Esophagus (tissue), 2 donors: ENCODE results near the gene NTRK3. TPM values are rescaled to one million over a fixed set of nuclear protein-coding genes. Genes with fewer than 3 reads are reported as not detected.
"Not testable (repeated sequence)": the region's sequence is repeated elsewhere in the genome, so short reads cannot be mapped to it uniquely, and the experiment has no call there.

Source experiments
- H3K27ac ChIP-seq, 2 donors: one replicate each; pipeline ENCODE4 v1.5.1; 2013; ENCODE audit warnings: low read depth in 2 of 2, mild to moderate bottlenecking in 2 of 2, inconsistent platforms in 1 of 2, low read length in 1 of 2, moderate library complexity in 1 of 2
- H3K27me3 ChIP-seq, 2 donors: one replicate each; pipeline ENCODE4 v1.6.1; 2013; ENCODE audit warnings: low read length in 2 of 2, control low read depth in 1 of 2, mild to moderate bottlenecking in 1 of 2; ENCODE audit not compliant: insufficient read depth in 2 of 2, control insufficient read depth in 1 of 2
- H3K36me3 ChIP-seq, 2 donors: one replicate each; pipeline ENCODE4 v1.6.1; 2013; ENCODE audit warnings: low read length in 1 of 2; ENCODE audit not compliant: control insufficient read depth in 2 of 2, insufficient read depth in 2 of 2
- H3K4me1 ChIP-seq, 2 donors: one replicate each; pipeline ENCODE4 v1.6.1; 2013; ENCODE audit warnings: low read length in 1 of 2; ENCODE audit not compliant: control insufficient read depth in 2 of 2, insufficient read depth in 2 of 2
- H3K4me3 ChIP-seq, 2 donors: one replicate each; pipeline ENCODE4 v1.5.1; 2013; ENCODE audit warnings: low read length in 2 of 2, mild to moderate bottlenecking in 2 of 2, low read depth in 1 of 2, moderate library complexity in 1 of 2
- H3K9me3 ChIP-seq, 2 donors: one replicate each; pipeline ENCODE4 v1.6.1; 2013; ENCODE audit warnings: mild to moderate bottlenecking in 2 of 2, low read depth in 1 of 2, low read length in 1 of 2, moderate library complexity in 1 of 2; ENCODE audit not compliant: control insufficient read depth in 2 of 2, insufficient read depth in 1 of 2
- WGBS, 2 donors: extraction: QIAGEN DNeasy Blood & Tissue Kit; methylation state at CpG; one replicate each; pipeline ENCODE4 v1.1.7; 2013; 5-methylcytosine and 5-hydroxymethylcytosine counted together
- polyA plus RNA-seq, 2 donors: library from polyadenylated mRNA; stranded (reverse); fragments of 200-250 nt; gene quantifications; one replicate each; pipeline ENCODE4 v1.2.3, GENCODE V29; 2013
- donor health status: healthy with polysubstance abuse.
- donor health status: Bipolar disorder and iron deficiency.

NTRK3 gene
- polyA plus RNA-seq, 2 donors = 0.61 to 0.77 TPM

GRCh38 chr15:88046576-88047129 lies 209.9 kb downstream of the NTRK3 start:
- Histone ChIP-seq H3K27ac (no peak overlapping the region), H3K36me3 (no peaks in the 10 kb centered on the region), H3K27me3 (no peaks in the 10 kb centered on the region), H3K9me3 (no peaks in the 10 kb centered on the region), H3K4me3 (no peak overlapping the region), H3K4me1 (no peaks in the 10 kb centered on the region)
- 83 to 85% methylated on average over 13 of the region's 13 CpGs for WGBS, 2 donors

GRCh38 chr15:88043396-88043795 lies 213.1 kb downstream of the NTRK3 start:
- 86 to 88% methylated on average over 1 of the region's 1 CpG for WGBS, 2 donors
- Histone ChIP-seq H3K36me3 (no peaks in the 10 kb centered on the region), H3K9me3 (no peaks in the 10 kb centered on the region), H3K27me3 (no peaks in the 10 kb centered on the region), H3K27ac (no peak overlapping the region), H3K4me3 (no peak overlapping the region), H3K4me1 (peaks cover 0 to 3% of the 10 kb centered on the region in 2 donors)

- no peaks in the 10 kb centered on the region for H3K9me3 ChIP-seq
- H3K4me1 ChIP-seq = peaks cover 0 to 3% of the 10 kb centered on the region in 2 donors
- H3K27me3 ChIP-seq = no peaks in the 10 kb centered on the region
Measured at GRCh38 chr15:88042047-88042446, 214.5 kb downstream of the NTRK3 start.

GRCh38 chr15:88040516-88040915 lies 216.0 kb downstream of the NTRK3 start:
- Histone ChIP-seq H3K4me1 (peaks cover 0 to 3% of the 10 kb centered on the region in 2 donors), H3K36me3 (no peaks in the 10 kb centered on the region), H3K4me3 (no peak overlapping the region), H3K9me3 (no peaks in the 10 kb centered on the region), H3K27ac (no peak overlapping the region), H3K27me3 (no peaks in the 10 kb centered on the region)
- 31 to 36% methylated on average over 1 of the region's 1 CpG for WGBS, 2 donors

More at GRCh38 chr15:88042047-88042446, 214.5 kb downstream of the NTRK3 start:
- WGBS, 2 donors = 75 to 84% methylated on average over 5 of the region's 5 CpGs
- no peak overlapping the region for H3K27ac ChIP-seq
- H3K4me3 ChIP-seq = no peak overlapping the region
- no peaks in the 10 kb centered on the region for H3K36me3 ChIP-seq

- Histone ChIP-seq H3K4me3 (no peak overlapping the region), H3K36me3 (no peaks in the 10 kb centered on the region), H3K27ac (no peak overlapping the region), H3K27me3 (no peaks in the 10 kb centered on the region), H3K4me1 (peaks cover 0 to 3% of the 10 kb centered on the region in 2 donors), H3K9me3 (no peaks in the 10 kb centered on the region)
- 95 to 97% methylated on average over 4 of the region's 4 CpGs for WGBS, 2 donors
Measured at GRCh38 chr15:88038261-88038660, 218.3 kb downstream of the NTRK3 start.

GRCh38 chr15:88036154-88036839 lies 220.2 kb downstream of the NTRK3 start:
- H3K4me1 ChIP-seq = peaks cover 3% of the 10 kb centered on the region in 2 donors
- no peak overlapping the region for H3K27ac ChIP-seq
- no peak overlapping the region for H3K4me3 ChIP-seq
- H3K9me3 ChIP-seq = peaks cover 0 to 3% of the 10 kb centered on the region in 2 donors
- H3K36me3 ChIP-seq = no peaks in the 10 kb centered on the region
- no peaks in the 10 kb centered on the region for H3K27me3 ChIP-seq
- WGBS, 2 donors = 49 to 56% methylated on average over 9 of the region's 9 CpGs

GRCh38 chr15:88035381-88035780 lies 221.2 kb downstream of the NTRK3 start:
- 68 to 78% methylated on average over 5 of the region's 5 CpGs for WGBS, 2 donors
- H3K4me1 ChIP-seq = peaks cover 1 to 3% of the 10 kb centered on the region in 2 donors
- no peaks in the 10 kb centered on the region for H3K27me3 ChIP-seq
- no peak overlapping the region for H3K4me3 ChIP-seq
- no peaks in the 10 kb centered on the region for H3K36me3 ChIP-seq
- H3K9me3 ChIP-seq = peaks cover 0 to 3% of the 10 kb centered on the region in 2 donors
- no peak overlapping the region for H3K27ac ChIP-seq

GRCh38 chr15:88033421-88033820 lies 223.1 kb downstream of the NTRK3 start:
- not testable (repeated sequence) for H3K4me3 ChIP-seq, H3K4me1 ChIP-seq, H3K36me3 ChIP-seq, H3K9me3 ChIP-seq, H3K27me3 ChIP-seq, H3K27ac ChIP-seq
- WGBS, 2 donors = 74 to 82% methylated on average over 5 of the region's 5 CpGs

GRCh38 chr15:88032787-88033186 lies 223.8 kb downstream of the NTRK3 start:
- H3K4me3 ChIP-seq = no peak overlapping the region
- H3K4me1 ChIP-seq = peaks cover 0 to 3% of the 10 kb centered on the region in 2 donors
- WGBS, 2 donors = 88 to 92% methylated on average over 13 of the region's 13 CpGs
- peaks cover 0 to 3% of the 10 kb centered on the region in 2 donors for H3K9me3 ChIP-seq
- H3K27ac ChIP-seq = no peak overlapping the region
- no peaks in the 10 kb centered on the region for H3K27me3 ChIP-seq
- no peaks in the 10 kb centered on the region for H3K36me3 ChIP-seq

GRCh38 chr15:88031461-88031860 lies 225.1 kb downstream of the NTRK3 start:
- Histone ChIP-seq H3K36me3 (no peaks in the 10 kb centered on the region), H3K27me3 (no peaks in the 10 kb centered on the region), H3K4me3 (no peak overlapping the region), H3K4me1 (peaks cover 0 to 3% of the 10 kb centered on the region in 2 donors), H3K9me3 (peaks cover 0 to 3% of the 10 kb centered on the region in 2 donors), H3K27ac (no peak overlapping the region)
- 53 to 69% methylated on average over 2 of the region's 2 CpGs for WGBS, 2 donors
